SK-N-MC (cell line): ENCODE measurements around the gene ATF7IP2.

Experiments used
- EZH2 ChIP-seq: fragments of 200-600 bp; sonication (generic); IDR thresholded peaks from one replicate; pipeline ENCODE4 v1.6.1; 2017; ENCODE audit warnings: antibody characterized with exemption
- FOXP2 ChIP-seq: optimal IDR thresholded peaks from 2 replicates; pipeline ENCODE3; 2011; ENCODE audit warnings: mild to moderate bottlenecking, moderate library complexity; ENCODE audit not compliant: insufficient read depth; ENCODE audit errors: extremely low read length, control extremely low read depth
- POLR2AphosphoS5 ChIP-seq: IDR thresholded peaks from 2 replicates; pipeline ENCODE4 v1.6.1; 2012; ENCODE audit warnings: mild to moderate bottlenecking, low read depth, low read length, borderline replicate concordance

GRCh38 chr16:10465821-10466220 is 80.0 kb downstream of the ATF7IP2 start:
- TF ChIP-seq EZH2 = no peak
- TF ChIP-seq POLR2AphosphoS5 = no peak
- TF ChIP-seq FOXP2 = no peak
